ENCODE measurements around the gene ATG16L1.

Gene ATG16L1

GRCh38 chr2:233285921-233286320 lies 34.4 kb downstream of the ATG16L1 start:
- in situ Hi-C loops (cut with MboI; ENCODE audit: low sequenced_read_pairs), result no loop called here

DNA sequence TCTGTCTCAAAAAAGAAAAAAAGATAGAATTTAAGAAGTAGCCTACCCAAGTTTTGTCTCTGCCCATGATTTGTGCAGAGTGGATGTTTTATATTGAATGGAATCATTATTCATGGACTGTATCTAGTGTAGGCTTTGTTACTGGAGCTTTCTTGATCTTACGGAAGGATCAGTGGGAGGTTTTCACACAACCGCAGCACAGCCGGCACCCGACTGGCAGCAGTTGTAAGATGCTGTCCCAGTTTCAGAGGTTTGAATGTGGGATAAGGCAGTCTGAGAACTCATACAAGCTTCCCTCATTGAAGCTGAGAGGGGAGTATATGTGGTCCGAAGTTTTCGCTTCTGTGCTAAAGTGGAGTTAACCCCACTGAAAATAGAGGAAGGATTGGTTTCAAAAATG lies 36.4 kb downstream of the ATG16L1 start:
- in situ Hi-C loops (cut with MboI; ENCODE audit: low sequenced_read_pairs), result no loop called here

DNA sequence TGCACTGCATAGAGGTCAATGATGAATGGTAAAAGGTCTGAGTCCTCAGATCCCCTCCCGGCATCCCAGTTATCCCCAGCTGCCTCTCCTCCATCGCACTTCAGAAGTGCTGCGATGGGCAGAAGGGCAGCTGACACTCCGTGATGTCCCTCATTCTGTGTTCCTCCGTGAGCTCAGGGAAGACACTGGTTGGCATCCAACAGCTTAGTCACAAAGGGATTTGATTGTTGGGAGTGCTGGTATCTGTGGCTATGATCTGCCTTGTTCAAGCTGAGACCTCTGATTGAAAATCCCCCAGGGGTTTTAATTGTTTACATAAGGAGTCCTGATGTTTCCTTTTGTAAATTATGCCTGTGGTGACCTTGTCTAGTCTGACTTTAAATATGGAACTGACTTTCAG lies 37.2 kb downstream of the ATG16L1 start:
- in situ Hi-C loops (cut with MboI; ENCODE audit: low sequenced_read_pairs), result no loop called here

DNA sequence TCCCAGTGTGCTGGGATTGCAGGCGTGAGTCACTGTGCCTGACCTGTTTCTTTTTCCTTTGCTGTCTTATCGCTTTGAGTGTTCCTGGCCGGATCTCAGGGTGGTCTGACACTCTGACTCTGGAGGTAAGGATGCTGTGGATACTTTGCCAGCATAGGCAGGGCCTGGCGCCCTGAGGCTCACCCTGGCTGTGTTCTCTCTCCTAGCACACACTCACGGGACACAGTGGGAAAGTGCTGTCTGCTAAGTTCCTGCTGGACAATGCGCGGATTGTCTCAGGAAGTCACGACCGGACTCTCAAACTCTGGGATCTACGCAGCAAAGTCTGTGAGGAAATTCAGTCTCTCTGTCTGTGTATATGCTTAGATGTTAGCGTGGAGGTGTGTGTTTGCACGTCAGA lies 38.2 kb downstream of the ATG16L1 start:
- in situ Hi-C loops (cut with MboI; ENCODE audit: low sequenced_read_pairs), result no loop called here

- in situ Hi-C loops (cut with MboI; ENCODE audit: low sequenced_read_pairs), result no loop called here
Measured at GRCh38 chr2:233290051-233290845, 38.8 kb downstream of the ATG16L1 start.

- in situ Hi-C loops (cut with MboI; ENCODE audit: low sequenced_read_pairs), result no loop called here
Measured at GRCh38 chr2:233295891-233296290, 44.4 kb downstream of the ATG16L1 start.

- in situ Hi-C loops (cut with MboI; ENCODE audit: low sequenced_read_pairs), result no loop called here
Measured at GRCh38 chr2:233297076-233297475, 45.6 kb downstream of the ATG16L1 start.

DNA sequence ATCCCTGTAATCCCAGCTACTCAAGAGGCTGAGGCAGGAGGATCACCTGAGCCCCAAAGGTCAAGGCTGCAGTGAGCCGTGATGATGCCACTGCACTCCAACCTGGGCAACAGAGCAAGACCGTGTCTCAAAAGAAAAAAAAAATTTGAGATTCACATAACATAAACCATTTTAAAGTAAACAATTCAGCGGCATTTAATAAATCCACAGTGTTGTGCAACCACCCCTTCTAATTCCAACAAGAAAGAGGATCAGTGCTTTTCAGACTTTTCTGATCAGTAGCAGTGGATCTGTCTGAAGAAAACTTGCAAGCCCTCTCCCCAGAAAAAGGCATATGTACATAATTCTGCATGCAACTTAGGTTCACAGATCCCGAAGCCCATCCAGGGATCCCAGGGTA lies 48.9 kb downstream of the ATG16L1 start:
- in situ Hi-C loops (cut with MboI; ENCODE audit: low sequenced_read_pairs), result no loop called here

GRCh38 chr2:233301248-233301647 lies 49.8 kb downstream of the ATG16L1 start:
- in situ Hi-C loops (cut with MboI; ENCODE audit: low sequenced_read_pairs), result no loop called here

- in situ Hi-C loops (cut with MboI; ENCODE audit: low sequenced_read_pairs), result no loop called here
Measured at GRCh38 chr2:233301811-233302210, 50.3 kb downstream of the ATG16L1 start.

DNA sequence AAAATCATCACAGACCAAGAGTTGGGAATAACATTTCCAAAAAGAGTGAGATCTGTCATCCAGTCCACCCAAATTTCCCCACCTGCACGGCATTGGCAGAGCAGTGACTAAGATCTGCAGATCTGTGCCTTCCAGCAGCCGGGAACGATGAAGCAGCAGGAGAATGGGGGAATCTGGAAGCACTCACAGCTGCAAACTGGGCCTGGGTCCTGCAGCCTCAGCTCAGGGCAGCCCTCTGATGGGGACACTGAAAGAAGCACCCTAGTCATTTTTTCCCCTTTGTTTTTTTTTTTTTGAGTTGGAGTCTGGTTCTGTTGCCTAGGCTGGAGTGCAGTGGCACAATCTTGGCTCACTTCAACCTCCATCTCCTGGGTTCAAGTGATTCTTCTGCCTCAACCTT lies 51.8 kb downstream of the ATG16L1 start:
- in situ Hi-C loops (cut with MboI; ENCODE audit: low sequenced_read_pairs), result no loop called here

DNA sequence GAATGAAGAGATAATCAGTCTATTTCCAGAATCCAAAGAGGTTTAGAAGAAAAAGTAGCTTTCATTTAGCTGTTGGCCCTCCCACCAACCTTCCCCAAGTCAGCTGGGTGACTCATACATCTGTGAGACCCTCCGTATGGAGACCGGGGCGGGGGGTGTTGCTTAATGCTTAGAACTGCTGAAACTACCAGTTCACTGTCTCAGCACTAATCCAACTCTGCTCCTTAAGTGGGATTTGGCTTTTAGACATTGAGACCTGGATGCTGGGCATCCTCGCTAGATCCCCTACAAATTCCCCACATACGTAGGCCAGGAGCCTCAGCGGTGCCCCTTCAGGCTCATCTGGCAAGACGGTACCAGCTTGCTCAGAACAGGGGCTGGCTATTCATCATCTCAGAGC lies 56.1 kb downstream of the ATG16L1 start, which contains the start of gene SAG:
Gene SAG, plus strand, starts transcription at position 252 of the 400 bp plus-strand sequence. CDS start 1,374 bp downstream, outside the sequence.
- in situ Hi-C loops (cut with MboI; ENCODE audit: low sequenced_read_pairs), result no loop called here

DNA sequence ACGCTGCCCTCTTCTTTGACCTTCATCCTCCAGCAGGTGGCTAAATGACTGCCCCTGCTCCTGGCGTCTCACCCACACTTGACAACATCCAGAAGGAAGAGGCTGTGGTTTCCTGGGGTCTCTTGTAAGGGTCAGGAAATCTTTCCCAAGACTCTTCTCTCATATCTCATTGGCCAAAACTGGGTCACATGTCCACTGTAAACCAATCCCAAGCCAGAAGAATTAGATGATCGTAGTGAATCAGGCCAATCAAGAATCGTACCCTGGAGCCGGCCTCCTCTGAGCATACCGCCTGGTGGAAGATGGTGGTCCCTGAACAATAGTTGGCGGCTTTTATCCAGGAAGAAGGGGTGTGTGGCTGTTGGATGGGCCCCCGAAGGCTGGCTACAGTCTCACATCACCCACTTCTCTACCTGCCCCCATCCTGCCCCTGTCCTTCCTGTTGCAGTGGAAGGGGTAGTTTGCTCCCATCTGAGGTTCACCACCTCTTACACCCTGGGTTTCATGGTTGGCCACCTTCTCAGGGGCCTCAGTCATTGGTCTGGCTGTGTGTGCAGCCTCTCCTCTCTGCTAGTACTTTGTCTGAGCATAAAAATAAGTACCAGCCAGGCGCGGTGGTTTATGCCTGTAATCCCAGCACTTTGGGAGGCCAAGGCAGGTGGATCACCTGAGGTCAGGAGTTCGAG lies 59.9 kb downstream of the ATG16L1 start:
- in situ Hi-C loops (cut with MboI; ENCODE audit: low sequenced_read_pairs), result no loop called here

GRCh38 chr2:233312874-233313273 lies 61.4 kb downstream of the ATG16L1 start:
- in situ Hi-C loops (cut with MboI; ENCODE audit: low sequenced_read_pairs), result no loop called here

GRCh38 chr2:233314180-233314925 lies 62.9 kb downstream of the ATG16L1 start:
- in situ Hi-C loops (cut with MboI; ENCODE audit: low sequenced_read_pairs), result no loop called here

- in situ Hi-C loops (cut with MboI; ENCODE audit: low sequenced_read_pairs), result no loop called here
Measured at GRCh38 chr2:233317196-233317943, 65.9 kb downstream of the ATG16L1 start.

- in situ Hi-C loops (cut with MboI; ENCODE audit: low sequenced_read_pairs), result no loop called here
Measured at GRCh38 chr2:233319256-233319655, 67.8 kb downstream of the ATG16L1 start.

- in situ Hi-C loops (cut with MboI; ENCODE audit: low sequenced_read_pairs), result no loop called here
Measured at GRCh38 chr2:233320470-233320869, 69.0 kb downstream of the ATG16L1 start.

DNA sequence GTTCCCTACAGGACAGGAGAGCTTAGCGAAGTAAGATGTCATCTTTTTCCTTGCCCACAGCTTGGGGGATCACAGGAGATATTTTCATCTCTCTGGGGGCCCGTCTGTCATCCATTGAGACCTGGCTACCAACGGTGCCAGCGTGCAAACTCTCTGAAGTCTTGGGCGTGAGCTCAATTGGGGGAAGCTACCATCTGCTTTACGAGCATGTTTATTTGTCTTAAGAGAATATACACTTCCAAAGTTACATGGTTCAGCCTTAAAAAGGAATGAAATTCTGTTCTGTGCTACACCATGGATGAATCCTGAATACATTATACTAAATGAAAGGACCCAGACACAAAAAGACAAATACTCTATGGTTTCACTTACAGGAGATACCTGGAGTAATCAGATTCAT lies 69.7 kb downstream of the ATG16L1 start:
- in situ Hi-C loops (cut with MboI; ENCODE audit: low sequenced_read_pairs), result no loop called here

DNA sequence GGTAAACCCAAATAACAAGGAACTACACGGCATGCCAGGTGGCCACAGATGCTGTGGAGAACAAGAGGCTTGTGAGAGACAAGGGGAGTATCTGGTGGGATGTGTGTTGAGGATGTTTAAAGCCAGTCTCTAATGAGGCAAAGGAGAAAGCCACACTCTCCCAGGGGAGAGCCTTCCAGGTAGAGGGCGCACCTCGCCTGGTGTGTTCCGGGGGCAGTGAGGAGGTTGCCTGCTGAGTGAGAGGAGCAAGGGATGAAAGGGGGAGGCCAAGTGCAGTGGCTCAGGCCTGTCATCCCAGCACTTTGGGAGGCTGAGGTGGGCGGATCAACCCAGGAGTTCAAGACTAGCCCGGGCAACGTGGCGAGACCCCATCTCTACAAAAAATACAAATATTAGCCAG lies 72.4 kb downstream of the ATG16L1 start:
- in situ Hi-C loops (cut with MboI; ENCODE audit: low sequenced_read_pairs), result no loop called here

DNA sequence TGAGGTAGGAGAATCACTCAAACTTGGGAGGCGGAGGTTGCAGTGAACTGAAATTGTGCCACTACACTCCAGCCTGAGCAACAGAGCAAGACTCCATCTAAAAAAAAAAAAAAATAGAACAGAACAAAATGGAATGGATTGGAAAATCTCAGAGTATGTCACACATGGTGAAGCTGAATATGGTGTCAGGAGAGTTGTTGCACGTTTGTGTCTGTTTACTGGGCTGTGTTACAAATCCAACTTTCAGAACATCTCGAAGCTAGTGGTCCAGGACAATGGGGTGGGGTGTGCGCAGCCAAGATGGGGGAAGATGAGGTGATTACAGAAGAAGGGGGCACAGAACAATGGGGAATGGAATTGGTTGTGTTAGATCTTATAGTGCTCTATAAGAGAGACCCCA lies 73.8 kb downstream of the ATG16L1 start:
- in situ Hi-C loops (cut with MboI; ENCODE audit: low sequenced_read_pairs), result no loop called here
